GM19395 (cell line): ENCODE results near the gene SBK3.
"Not testable (repeated sequence)": the region's sequence is repeated elsewhere in the genome, so short reads cannot be mapped to it uniquely, and the experiment has no call there.

Experiments
- ATAC-seq: cut with Tn5 transposase; IDR thresholded peaks from one replicate; pipeline ENCODE4 v1.9.1; 2021; ENCODE audit warnings: mild to moderate bottlenecking, moderate library complexity; ENCODE audit not compliant: unreplicated experiment

The SBK3 gene

DNA sequence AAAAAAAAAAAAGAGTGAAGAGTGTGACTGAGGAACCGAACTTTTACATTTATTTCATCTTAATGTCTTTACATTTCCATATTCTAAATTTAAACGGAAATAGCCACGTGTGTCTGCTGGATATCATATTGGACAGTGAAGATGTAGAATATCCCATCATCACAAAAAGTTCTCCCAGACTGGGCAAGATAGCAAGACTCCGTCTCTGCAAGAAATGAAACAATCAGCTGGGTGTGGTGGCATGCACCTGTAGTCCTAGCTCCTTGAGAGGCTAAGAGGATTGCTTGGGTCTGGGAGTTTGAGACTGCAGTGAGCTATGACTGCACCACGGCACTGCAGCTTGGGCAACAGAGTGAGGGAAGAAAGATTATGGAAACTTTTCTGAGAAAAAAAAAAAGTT is 31.4 kb upstream of the SBK3 start:
- ATAC-seq = no peak

GRCh38 chr19:55573929-55574328 is 28.6 kb upstream of the SBK3 start:
- not testable (repeated sequence) for ATAC-seq

DNA sequence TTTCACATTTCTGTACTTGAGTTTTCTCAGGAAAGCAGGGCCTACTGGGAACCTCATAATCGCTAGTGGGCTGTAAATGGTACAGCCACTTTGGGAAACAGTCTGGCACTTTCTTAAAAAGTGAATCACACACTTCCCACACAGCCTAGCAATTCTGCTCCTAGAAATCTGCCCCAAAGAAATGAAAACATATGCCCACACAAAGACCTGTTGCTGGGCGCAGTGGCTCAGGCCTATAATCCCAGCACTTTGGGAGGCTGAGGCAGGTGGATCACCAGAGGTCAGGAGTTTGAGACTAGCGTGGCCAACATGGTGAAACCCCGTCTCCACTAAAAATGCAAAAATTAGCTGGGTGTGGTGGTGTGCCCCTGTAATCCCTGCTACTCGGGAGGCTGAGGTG is 24.1 kb upstream of the SBK3 start:
- ATAC-seq = not testable (repeated sequence)

- no peak for ATAC-seq
These were observed 22.5 kb upstream of the SBK3 start for GRCh38 chr19:55567708-55568328.

GRCh38 chr19:55566823-55567222 is 21.5 kb upstream of the SBK3 start:
- ATAC-seq = no peak

GRCh38 chr19:55563261-55563690 is 17.9 kb upstream of the SBK3 start:
- ATAC-seq = no peak

GRCh38 chr19:55559684-55560083 is 14.3 kb upstream of the SBK3 start:
- no peak for ATAC-seq

GRCh38 chr19:55554741-55555152 is 9.4 kb upstream of the SBK3 start:
- ATAC-seq = no peak

DNA sequence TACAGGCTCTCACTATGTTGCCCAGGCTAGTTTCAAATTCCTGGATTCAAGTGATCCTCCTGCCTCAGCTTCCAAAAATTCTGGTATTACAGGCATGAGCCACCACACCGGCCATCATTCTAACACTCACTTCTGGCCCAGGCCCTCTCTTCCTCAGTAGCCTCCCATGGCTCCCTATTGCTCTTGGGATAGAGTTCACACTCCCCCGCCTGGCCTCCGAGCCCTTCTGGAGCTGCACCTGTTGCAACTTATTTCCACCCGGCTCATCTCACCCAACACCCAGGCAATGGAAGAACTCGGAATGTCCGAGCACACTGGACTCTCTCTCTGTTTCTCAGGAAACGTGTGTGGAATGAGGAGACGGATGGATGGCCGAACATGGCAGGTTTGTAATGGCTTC is 9.0 kb upstream of the SBK3 start:
- ATAC-seq = no peak

DNA sequence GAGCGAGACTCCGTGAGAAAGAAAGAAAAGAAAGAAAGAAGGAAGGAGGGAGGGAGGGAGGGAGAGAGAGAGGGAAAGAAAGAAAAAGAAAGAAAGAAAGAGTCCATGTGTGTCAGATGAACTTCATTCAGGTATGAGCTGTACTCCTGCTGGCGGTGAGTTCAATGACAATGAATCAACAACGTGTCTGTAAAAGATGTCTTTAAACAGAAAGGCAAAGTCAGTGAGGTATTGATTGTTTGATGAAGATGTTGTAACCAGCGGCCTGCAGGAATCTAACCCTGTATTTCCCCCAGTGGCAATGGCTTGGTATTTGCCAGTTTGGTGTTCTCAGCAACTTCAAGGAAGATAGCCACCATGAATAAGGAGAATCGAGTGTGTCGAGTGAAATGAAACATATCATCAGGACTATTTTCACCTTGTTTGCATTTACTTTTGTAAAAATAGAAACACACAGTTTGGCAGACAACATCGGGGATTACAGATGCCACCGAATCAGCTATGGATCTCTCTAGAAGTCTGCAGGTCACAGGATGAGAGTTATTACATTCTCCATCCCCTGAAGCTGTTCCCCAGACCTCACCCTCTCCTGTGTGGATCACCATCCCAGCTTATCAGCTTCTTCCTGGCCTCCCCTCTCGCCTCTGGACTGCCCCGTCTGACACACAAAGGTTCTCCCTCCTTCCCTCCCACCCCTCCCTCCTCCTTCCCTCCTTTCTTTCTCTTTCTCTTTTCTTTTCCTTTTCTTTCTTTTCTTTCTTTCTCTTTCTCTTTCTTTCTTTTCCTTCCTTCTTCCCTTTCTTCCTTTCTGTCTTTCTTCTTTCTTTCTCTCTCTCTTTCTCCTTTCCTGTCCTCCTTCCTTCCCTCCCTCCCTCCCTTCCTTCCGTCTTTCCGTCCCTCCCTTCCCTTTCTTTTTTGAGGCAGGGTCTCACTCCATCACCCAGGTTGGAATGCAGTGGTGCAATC is 8.2 kb upstream of the SBK3 start:
- no peak for ATAC-seq

DNA sequence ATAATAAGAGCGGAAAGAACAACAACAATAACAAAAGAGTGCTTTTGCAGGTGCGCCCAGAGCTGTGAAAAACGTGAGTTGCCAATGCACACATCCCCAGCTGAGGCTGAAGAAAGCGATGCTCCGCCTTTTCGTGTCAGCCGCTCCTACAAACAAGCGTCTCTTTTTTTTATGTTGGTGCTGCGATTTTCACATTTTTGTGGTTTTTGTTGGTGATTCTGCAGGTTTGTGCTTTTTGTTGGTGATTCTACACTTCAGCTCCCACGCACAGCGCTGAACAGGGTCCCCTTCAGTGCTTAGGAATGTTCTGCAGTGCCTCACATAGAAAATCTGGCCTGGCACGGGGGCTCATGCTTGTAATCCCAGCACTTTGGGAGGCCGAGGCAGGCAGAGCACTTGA is 7.3 kb upstream of the SBK3 start:
- no peak for ATAC-seq

GRCh38 chr19:55552206-55552605 is 6.9 kb upstream of the SBK3 start:
- no peak for ATAC-seq

- ATAC-seq = no peak
These were observed 4.9 kb upstream of the SBK3 start for GRCh38 chr19:55550321-55550650.

GRCh38 chr19:55549500-55550320 is 4.4 kb upstream of the SBK3 start:
- no peak for ATAC-seq

DNA sequence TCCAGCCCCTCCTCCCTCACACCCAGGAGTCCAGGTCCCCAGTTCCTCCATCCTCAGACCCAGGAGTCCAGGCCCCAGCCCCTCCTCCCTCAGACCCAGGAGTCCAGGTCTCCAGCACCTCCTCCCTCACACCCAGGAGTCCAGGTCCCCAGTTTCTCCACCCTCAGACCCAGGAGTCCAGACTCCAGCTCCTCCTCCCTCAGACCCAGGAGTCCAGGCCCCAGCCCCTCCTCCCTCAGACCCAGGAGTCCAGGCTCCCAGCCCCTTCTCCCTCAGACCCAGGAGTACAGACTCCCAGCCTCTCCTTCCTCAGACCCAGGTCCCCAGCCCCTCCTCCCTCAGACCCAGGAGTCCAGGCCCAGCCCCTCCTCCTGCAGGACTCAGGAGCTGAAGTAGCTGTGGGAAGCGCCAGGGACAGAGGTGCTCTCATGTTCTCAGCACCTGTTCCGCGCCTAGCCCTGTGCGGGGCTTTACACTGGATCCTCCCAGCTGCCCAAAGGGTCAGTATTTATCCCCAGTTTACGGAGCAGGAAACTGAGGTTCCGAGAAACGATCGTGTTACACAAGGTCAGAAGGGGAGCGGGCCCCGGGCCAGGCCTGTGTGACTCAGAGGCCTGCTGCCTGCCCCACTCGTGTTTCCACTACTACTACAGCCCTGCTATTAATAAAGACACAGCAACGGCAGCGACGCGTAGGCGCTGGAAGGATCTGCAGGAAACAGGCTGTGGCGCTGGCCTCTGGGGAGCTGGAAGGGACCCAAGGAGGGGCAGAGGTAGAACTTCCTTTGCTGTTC is 1.7 kb upstream of the SBK3 start:
- no peak for ATAC-seq

GRCh38 chr19:55546011-55546410 is 668 bp upstream of the SBK3 start:
- ATAC-seq = no peak

DNA sequence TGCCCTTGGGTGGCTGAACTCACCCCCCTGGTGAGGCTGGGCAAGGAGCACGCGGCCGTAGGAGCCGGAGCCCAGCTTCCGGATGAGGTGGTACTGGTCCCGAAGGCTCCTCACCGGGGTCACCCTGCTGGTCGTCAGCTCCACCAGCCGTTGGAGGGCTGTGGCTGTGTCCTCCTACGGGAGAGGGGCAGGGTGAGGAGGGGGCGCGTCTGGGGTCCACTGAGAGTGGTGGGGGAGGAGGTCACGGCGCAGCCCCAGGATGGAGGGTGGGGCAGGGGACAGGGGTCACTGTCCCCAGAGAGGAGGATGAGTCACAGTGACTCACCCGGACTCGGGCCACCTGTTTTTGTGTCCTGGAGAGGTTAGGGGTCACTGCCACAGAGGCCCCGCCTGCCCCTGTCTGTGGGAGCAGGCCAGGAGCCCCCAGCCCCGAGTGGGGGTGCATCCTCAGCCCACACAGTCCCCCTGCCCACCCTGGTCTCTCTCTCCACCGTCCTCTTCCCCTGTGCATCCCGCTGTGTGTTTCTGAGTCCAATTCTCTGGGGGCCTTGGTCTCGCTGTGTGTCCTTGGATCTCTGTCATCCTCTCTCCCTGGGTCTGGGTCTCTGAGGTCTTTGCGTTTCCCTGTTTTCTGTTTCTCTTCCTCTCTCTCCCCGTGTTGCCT is 435 bp downstream of the SBK3 start:
- no peak for ATAC-seq

DNA sequence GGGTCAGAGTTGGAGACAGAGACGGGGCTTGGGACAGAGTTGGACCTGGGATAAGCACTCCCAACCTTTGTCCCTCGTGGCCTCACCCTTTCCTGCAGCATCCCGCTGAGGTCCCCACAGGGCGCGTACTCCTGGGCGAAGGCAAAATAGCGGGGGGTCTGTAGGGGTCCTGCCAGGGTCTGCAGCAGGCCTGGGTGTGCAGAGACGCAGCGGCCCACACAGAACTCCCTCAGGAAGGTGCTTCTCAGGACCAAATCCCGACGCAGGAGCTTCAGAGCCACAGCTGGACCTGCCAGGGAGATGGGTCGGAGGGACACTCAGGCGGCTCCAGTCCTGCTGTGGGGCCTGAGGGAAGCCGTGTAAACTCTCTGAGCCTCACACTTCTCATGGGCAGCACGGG is 1.3 kb downstream of the SBK3 start:
- no peak for ATAC-seq

DNA sequence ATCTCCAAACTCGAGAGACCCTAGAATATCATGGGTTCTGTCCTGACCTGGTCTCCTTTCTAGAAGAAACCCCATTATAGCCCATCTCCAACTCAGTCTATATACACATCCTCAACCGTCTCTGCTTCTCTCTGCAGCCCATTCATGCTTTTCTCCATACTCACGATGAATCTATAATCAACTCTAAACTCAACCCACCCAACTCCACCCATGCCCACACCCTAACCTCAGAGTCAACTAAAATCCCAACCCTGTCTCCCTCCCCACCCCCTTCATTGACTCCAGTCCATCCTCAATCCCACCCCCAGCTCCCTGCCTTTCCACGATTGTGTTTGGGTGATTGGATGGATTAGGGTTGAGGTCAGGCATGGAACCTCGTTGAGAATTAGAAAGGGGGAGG is 1.8 kb downstream of the SBK3 start:
- no peak for ATAC-seq

- no peak for ATAC-seq
These were observed 3.0 kb downstream of the SBK3 start for GRCh38 chr19:55542292-55542855.
